HG02938 (cell line): ENCODE results near the gene ADGRA3.
A peak's percentile ranks its signal among the peaks of the same experiment; 100 is the strongest.

Experiments used
- ATAC-seq: cut with Tn5 transposase; IDR thresholded peaks from one replicate; pipeline ENCODE4 v1.9.1; 2021; ENCODE audit warnings: mild to moderate bottlenecking, moderate library complexity; ENCODE audit not compliant: unreplicated experiment

The ADGRA3 gene, protein sequence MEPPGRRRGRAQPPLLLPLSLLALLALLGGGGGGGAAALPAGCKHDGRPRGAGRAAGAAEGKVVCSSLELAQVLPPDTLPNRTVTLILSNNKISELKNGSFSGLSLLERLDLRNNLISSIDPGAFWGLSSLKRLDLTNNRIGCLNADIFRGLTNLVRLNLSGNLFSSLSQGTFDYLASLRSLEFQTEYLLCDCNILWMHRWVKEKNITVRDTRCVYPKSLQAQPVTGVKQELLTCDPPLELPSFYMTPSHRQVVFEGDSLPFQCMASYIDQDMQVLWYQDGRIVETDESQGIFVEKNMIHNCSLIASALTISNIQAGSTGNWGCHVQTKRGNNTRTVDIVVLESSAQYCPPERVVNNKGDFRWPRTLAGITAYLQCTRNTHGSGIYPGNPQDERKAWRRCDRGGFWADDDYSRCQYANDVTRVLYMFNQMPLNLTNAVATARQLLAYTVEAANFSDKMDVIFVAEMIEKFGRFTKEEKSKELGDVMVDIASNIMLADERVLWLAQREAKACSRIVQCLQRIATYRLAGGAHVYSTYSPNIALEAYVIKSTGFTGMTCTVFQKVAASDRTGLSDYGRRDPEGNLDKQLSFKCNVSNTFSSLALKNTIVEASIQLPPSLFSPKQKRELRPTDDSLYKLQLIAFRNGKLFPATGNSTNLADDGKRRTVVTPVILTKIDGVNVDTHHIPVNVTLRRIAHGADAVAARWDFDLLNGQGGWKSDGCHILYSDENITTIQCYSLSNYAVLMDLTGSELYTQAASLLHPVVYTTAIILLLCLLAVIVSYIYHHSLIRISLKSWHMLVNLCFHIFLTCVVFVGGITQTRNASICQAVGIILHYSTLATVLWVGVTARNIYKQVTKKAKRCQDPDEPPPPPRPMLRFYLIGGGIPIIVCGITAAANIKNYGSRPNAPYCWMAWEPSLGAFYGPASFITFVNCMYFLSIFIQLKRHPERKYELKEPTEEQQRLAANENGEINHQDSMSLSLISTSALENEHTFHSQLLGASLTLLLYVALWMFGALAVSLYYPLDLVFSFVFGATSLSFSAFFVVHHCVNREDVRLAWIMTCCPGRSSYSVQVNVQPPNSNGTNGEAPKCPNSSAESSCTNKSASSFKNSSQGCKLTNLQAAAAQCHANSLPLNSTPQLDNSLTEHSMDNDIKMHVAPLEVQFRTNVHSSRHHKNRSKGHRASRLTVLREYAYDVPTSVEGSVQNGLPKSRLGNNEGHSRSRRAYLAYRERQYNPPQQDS (N-terminal part only)

DNA sequence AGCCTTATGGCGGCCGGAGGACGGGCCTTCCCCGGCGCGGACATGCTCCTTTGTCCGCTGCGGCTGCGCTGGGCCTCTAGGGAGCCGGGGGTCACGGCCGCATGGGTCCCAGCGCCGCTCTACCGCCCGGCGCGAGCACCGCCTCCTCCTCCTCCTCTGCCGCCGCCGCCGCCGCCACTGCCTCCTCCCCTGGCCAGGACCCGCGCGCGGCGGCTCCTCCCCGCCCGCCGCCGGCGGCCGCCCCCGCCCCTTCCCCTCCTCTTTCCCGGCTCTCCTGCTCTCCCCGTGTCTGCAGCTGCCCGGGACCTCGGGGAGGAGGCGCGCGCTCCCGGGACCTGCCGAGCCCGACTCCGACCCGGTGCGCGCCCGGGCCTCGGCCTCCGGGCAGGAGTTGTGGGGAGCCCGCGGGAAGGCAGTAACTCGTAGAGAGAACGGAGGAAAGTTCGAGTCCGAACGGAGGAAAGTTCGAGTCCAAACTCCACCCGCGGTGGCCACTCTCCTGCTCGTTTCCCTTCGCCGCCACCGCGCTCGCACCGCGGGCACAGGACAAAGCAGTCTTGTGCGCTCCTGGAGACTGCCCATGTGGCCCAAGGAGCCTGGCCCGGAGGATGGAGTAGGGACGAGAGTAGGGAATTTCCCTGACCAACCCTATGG lies at the start of gene ADGRA3:
Gene ADGRA3, minus strand, starts transcription at position 179 of the 654 bp plus-strand sequence. CDS start 282 bp downstream, outside the sequence.
- peak; percentile 60 for ATAC-seq

DNA sequence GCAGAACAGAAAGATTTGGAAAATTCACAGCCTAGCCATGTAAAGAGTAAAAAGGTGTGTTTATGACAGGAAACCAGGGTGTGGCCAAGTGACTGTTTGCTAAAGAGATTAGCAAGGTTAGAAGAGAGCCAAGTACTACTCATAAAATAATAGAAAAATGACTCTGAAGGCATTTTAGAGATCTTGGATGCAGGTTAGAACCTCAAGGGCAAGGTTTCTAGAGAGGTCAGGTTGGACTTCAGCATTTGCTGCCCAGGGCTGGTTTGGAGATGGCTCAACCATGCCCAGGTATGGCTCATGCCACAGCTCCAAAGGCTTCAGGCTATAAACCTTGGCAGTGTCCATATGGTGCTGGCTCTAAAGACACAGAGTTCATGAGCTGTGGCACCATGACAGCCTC lies 40.6 kb upstream of the ADGRA3 start:
- ATAC-seq: no peak

DNA sequence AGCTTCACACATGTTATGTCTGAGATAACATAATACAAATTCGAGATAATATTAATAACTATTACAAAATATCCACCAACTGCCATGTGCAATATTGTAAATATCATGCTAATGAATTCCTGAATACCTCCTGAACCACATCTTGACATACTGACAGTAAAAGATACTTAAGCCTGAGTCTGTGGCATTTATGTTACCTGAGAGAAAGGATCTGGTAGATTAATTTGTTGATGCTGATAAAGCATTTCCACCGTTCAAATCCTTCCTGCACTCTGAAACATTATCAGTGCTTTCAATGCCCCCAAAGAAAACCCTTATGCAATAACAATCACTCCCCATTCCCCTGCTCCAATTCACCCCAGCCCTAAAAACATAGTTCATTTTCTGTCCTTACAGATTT lies 38.8 kb upstream of the ADGRA3 start:
- ATAC-seq: no peak

DNA sequence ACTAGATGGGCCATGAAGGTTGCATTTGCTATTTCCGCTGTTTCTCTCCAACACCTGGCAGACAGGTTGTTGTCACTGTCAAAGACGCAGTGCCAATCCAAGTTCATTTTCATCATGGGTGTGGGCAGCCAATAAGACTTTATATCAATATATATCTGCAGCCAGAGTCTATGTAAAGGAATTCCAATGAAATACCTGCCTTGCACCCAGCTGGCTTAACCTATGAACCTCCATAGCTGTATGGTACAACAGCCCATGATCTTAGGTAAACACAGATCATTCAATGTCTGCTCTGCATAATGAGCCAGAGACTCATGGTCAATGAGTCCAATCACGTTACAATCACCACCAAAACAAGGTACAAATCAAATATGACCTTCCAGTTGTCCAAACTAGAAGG lies 37.7 kb upstream of the ADGRA3 start:
- ATAC-seq: no peak

DNA sequence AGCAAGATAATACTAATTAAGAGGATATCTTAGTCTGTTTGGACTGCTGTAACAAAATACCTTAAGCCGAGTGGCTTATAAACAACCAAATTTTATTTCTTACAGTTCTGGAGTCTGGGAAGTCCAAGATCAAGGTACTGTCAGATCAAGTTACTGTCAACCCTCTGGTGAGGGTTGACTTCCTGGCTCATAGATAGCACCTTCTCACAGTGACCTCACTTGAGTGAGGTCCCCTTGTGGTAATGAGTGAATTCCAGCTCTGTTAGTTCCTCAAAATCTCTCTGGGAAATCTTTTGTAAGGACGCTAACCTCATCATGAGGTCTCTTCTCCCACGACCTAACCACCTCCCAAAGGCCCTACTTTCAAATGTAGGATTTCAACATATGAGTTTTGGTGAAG lies 36.9 kb upstream of the ADGRA3 start:
- ATAC-seq: no peak

DNA sequence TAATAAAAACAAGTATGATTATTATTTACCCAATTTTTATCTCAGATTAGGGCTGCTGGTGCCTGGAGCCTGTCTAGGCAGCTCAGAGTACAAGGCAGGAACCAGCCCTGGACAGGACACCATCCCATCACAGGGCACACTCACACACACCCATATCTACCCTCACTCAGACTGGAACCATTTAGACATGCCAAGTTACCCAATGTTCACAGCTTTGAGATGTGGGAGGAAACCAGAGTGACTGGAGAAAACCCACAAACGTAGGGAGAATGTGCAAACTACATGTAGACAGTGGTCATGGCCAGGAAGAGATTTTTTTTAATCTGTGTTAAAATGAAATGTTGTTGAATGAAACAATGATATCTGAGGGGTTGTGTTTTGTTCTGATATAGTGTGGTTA lies 35.7 kb upstream of the ADGRA3 start:
- ATAC-seq: no peak

DNA sequence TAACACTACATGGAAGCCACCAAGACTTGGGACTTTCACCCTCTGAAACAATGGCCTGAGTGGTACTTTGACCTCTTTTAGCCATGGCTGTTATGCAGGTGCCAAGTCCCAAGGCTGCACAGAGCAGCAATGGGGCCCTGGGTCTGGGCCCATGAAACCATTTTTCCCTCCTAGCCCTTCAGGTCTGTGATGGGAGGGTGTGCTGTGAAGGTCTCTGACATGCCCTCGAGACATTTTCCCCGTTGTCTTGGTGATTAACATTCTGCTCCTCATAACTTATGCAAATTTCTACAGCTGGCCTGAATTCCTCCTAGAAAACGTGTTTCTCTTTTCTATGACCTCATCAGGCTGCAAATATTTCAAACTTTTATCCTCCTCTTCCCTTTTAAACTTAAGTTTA lies 30.4 kb upstream of the ADGRA3 start:
- ATAC-seq: no peak

DNA sequence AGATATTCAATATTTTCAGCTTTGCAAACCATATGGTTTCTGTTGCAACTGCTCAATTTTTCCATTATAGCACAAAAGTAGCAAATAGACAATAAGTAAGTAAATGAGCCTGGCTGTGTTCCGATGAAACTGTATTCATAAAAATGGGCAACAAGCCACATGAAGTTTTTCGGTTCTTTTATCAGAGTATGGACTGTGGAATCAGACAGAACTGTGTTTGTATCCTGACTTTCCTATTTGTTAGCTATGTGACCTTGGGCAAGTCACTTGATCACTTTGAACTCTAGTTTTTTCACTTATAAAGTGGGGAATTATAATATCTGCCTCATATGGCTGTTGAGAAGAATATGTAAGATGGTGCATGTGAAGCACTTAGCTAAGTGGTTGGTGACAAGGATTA lies 23.4 kb upstream of the ADGRA3 start:
- ATAC-seq: no peak

DNA sequence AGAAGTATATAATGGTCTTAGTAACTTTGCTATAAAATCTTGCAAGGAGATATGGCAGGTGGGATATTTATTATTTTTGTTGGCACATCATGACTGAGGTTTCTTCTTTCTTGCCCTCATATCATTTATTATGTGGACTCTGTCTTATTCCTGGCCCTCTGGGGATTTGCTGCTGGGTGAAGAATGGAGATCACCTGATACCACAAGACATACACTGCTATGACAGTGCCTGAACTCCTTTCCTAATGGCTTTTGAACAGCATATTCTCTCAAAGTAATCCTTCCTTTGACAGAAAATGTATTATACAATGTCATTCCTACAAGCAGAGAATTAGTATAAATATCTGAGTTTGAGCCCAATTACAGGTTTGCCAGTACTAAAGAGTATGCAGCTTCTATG lies 22.0 kb upstream of the ADGRA3 start:
- ATAC-seq: no peak

DNA sequence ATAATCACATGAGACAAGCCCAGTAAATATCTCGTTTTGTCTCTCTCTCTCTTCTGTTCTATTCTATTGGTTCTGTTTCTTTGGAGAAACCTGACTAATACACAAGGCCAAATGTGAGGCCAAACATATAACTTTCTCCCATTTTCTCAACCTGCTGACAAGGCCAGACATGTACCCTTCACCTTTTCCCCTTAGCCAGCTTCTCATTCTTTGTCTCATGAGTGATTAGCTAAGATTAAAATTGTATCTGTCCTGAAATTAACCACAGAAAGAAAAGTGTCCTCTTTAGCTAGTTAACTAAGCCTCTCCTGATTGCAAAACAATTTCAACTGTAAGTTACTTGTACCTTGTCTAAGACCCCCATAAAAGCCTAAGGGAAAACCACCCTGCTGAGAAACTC lies 18.5 kb upstream of the ADGRA3 start:
- no peak for ATAC-seq

DNA sequence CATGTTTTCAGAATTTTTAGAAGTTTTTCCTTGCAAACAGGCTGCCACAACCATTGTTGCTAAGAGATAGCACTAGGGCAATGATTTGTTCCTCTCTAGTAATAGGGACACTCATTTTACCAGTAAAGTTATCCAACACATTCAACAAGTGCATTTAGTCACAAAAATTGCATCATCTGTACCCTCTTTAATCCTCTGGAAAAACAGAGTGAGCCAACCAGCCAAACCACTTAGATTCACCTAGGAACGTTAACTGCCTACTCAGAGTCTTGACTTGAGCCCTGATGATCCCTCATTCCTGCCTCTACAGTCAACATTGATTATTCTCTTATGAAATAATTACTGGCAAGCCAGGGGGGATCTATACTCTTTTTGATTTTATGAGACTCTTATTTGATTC lies 17.0 kb upstream of the ADGRA3 start:
- ATAC-seq: no peak

DNA sequence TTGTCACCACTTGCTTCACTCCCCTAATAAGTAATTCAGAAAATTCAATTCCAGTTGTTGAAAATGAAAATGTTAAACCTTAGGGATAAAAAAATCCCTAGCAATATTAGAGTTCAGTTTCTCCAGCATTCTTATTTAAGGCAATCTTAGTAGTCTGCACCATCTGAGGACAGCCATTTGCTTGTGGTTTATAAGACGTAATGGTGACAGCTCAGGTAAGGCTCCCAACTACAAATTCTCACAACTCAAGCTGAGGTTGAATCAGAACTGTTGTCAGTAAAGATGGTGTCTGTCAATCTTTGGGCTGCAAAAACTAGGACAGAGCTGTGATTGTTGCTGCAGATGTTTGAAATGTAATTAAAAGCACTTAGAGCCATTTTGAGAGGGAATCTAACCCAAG lies 16.3 kb upstream of the ADGRA3 start:
- no peak for ATAC-seq

DNA sequence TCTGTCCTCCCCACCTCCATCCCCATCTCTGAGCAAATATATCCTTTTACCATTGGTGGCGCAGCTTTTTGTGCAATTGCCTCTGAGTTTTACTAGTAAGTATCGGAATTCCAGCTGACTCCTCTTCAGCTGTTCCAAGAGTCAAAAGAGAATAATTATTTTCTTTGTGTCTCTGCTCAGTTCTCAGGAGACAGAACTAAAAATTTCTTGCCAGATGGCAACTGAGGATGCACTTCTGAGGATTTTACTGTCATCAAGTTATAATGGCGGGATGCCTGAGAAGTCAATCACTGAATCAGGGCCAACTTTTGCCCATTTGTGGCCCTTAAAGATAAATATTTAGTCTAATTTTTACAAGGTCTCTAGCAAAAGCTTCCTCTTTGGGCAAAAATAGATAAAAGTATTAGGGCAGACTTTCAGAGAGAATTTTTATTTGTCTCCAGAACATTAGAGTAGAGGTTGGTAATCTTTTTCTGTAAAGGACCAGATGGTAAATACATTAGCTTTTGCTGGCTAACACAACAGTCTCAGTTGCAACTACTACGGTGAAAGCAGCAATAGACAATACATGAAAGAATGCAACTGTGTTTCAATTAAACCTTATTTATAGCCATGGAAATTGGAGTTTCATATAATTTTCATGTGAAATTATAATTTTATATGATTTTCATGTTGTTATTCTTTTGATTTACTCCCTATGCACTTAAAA lies 15.6 kb upstream of the ADGRA3 start:
- ATAC-seq: no peak

DNA sequence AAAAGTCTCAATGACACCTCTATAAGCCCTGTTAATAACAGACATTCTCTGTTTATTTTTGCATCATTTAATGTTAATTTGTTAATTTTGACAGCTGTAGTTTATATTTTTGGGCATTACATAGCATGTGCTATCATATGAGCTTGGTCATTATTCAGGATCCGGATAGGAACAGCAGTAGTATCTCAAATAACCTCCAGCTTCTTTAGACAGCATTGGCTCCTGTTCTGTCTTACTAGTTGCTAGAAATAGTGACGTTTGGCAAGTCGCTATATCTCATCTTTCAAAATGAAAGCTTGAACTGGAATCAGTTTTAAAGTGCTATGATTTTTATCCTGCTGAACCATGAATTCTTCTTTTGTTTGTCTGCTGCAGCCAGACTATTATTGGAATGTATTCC lies 9.0 kb upstream of the ADGRA3 start:
- ATAC-seq: no peak

DNA sequence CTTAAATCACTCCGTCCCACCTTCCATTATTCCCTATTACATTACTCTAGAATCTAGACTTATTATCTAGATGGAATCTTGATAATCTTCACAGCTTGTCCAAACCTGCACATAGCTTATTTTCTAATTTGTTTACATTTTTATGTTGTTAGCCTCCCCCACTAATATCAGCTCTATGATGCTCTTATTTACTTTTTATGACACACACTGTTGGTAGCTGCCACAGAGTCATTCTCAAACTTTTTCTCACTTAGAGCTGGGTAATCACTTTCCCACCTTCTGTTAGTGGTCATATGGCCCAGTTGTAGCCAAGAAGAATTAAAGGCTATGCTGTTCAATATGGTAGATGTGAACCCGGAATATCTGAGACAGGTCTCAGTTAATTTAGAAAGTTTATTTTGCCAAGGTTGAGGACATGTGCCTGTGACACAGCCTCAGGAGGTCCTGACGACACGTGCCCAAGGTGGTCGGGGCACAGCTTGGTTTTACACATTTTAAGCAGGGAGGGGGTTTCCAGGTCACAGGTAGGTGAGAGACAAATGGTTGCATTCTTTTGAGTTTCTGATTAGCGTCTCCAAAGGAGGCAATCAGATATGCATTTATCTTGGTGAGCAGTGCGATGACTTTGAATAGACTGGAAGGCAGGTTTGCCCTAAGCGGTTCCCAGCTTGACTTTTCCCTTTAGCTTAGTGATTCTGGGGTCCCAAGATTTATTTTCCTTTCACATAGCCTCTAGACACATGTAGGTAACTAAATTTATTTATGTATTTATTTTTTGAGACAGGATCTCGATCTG lies 7.0 kb upstream of the ADGRA3 start:
- no peak for ATAC-seq

DNA sequence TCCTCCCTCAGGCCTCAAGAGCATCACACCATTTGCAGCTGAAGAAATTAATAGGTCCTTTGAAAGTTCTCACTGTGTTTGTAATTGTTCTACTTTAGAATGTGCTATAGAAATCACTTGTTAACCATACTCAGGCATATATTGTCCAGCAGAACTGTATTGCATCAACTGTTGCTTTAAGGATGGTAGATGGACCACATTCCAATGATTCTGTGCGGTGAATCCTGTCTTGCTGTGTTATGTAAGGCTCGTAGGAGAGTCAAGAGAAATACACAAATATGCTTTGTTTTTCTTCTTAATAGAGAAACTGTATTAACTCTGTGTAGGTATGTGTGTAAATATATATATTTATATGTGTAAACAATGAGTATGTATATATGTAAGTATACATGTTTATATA lies 6.3 kb upstream of the ADGRA3 start:
- no peak for ATAC-seq

DNA sequence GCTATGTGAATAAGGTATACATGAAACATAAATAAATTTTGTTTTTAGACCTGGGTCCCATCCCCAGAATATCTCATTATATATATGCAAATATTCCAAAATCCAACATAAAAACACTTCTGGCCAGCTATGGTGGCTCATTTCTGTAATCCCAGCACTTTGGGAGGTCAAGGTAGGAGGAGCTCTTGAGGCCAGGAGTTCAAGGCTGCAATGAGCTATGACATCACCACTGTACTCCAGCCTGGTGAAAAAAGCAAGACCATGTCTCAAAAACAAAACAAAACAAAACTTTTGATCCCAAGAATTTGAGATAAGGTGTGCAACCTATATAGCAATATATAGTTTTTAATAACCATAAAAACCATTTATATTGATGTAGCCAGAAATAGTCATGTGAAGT lies 5.4 kb upstream of the ADGRA3 start:
- no peak for ATAC-seq

DNA sequence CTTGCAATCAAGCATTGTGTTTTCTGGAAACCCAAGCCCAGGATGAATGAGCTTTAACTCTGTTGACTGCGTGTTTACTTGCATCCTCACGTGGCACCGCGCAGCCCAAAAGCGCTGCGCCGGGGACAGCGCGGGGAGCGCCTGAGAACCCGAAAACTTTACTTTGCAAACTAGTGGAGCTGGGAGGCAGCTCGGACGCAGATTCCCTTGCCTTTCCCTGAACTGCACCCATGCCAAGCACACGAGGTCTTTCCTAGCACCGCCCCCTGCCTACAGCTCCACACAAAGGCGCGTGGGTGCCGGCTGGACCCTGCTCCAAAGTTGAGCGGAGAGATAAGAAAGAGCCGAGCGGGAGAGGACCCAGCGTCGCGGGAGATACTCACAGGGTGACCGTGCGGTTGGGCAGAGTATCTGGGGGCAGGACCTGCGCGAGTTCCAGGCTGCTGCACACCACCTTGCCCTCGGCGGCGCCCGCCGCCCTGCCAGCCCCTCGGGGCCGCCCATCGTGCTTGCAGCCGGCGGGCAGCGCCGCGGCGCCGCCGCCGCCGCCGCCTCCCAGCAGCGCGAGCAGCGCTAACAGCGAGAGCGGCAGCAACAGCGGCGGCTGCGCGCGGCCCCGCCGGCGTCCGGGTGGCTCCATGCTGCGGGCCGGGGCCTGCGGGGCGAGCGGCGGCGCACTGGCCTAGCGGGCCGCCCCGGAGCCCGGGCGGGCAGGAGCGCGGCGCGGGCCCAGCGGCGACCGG lies 550 bp downstream of the ADGRA3 start:
- ATAC-seq: peak; percentile 52

DNA sequence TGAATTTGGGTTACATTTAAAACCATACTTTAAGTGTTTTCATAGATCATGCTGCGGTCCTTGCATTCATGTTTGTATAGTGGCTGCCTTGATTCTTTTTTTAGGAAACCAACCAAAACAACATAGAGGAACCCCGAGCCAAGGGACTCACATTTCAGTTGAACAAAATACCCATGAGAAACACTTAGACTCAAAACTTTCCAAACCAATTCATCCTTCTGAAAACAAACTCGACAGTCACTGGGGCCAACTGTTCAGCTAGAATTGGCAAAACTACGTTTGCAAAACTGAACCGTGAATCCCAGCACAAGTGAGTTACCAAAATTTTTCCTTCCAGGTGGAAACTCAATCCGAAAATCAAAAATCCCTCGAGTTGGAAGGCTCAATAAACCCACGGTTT lies 1.4 kb downstream of the ADGRA3 start:
- no peak for ATAC-seq
